ENCODE results near the gene ZCCHC4.

DNA sequence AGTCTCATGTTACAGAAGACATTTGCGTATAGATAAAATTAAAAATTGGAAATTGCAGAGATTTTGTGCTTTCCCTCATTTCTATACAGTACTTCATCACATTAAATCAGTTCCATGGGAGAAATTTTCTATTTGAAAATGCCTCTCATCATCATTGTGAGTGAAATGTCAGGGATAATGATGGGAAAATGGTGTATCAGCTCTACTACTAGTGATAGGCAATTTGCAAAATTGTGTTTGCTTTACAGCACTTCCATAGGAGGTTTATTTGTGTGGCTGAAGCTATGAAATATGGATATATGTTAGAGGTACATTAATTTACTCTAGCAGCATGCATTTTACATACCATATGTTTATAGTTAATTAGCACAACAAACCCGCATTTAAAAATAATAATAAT, 43.5 kb downstream of the ZCCHC4 start:
- TF ChIP-seq, protein P1, sequence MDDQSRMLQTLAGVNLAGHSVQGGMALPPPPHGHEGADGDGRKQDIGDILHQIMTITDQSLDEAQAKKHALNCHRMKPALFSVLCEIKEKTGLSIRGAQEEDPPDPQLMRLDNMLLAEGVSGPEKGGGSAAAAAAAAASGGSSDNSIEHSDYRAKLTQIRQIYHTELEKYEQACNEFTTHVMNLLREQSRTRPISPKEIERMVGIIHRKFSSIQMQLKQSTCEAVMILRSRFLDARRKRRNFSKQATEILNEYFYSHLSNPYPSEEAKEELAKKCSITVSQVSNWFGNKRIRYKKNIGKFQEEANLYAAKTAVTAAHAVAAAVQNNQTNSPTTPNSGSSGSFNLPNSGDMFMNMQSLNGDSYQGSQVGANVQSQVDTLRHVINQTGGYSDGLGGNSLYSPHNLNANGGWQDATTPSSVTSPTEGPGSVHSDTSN (CRISPR knock-in tag; IDR thresholded peaks at IDR 0.05) = no peak
- TF ChIP-seq, protein P2, sequence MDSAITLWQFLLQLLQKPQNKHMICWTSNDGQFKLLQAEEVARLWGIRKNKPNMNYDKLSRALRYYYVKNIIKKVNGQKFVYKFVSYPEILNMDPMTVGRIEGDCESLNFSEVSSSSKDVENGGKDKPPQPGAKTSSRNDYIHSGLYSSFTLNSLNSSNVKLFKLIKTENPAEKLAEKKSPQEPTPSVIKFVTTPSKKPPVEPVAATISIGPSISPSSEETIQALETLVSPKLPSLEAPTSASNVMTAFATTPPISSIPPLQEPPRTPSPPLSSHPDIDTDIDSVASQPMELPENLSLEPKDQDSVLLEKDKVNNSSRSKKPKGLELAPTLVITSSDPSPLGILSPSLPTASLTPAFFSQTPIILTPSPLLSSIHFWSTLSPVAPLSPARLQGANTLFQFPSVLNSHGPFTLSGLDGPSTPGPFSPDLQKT (IDR thresholded peaks at IDR 0.05; ENCODE audit: borderline replicate concordance, low read depth, low read length) = no peak
- TF ChIP-seq ZNF274 (IDR thresholded peaks at IDR 0.05; ENCODE audit: low read length) (no peak), ZNF274 (tag by site-specific recombination; IDR thresholded peaks at IDR 0.05; ENCODE audit: borderline replicate concordance) (no peak), ZNF266 (tag by site-specific recombination; IDR thresholded peaks at IDR 0.05; ENCODE audit: low read depth) (no peak), ZNF658 (tag by site-specific recombination; IDR thresholded peaks at IDR 0.05) (no peak), ZNF785 (tag by site-specific recombination; IDR thresholded peaks at IDR 0.05) (no peak), ZNF768 (tag by site-specific recombination; IDR thresholded peaks at IDR 0.05) (no peak), ZFP69B (tag by site-specific recombination; IDR thresholded peaks at IDR 0.05) (no peak), MEIS1 (CRISPR knock-in tag; IDR thresholded peaks at IDR 0.05; ENCODE audit: borderline replicate concordance) (no peak)
- TF ChIP-seq, protein P3, sequence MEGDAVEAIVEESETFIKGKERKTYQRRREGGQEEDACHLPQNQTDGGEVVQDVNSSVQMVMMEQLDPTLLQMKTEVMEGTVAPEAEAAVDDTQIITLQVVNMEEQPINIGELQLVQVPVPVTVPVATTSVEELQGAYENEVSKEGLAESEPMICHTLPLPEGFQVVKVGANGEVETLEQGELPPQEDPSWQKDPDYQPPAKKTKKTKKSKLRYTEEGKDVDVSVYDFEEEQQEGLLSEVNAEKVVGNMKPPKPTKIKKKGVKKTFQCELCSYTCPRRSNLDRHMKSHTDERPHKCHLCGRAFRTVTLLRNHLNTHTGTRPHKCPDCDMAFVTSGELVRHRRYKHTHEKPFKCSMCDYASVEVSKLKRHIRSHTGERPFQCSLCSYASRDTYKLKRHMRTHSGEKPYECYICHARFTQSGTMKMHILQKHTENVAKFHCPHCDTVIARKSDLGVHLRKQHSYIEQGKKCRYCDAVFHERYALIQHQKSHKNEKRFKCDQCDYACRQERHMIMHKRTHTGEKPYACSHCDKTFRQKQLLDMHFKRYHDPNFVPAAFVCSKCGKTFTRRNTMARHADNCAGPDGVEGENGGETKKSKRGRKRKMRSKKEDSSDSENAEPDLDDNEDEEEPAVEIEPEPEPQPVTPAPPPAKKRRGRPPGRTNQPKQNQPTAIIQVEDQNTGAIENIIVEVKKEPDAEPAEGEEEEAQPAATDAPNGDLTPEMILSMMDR (tag by site-specific recombination; IDR thresholded peaks at IDR 0.05) = no peak
- TF ChIP-seq, protein P4, sequence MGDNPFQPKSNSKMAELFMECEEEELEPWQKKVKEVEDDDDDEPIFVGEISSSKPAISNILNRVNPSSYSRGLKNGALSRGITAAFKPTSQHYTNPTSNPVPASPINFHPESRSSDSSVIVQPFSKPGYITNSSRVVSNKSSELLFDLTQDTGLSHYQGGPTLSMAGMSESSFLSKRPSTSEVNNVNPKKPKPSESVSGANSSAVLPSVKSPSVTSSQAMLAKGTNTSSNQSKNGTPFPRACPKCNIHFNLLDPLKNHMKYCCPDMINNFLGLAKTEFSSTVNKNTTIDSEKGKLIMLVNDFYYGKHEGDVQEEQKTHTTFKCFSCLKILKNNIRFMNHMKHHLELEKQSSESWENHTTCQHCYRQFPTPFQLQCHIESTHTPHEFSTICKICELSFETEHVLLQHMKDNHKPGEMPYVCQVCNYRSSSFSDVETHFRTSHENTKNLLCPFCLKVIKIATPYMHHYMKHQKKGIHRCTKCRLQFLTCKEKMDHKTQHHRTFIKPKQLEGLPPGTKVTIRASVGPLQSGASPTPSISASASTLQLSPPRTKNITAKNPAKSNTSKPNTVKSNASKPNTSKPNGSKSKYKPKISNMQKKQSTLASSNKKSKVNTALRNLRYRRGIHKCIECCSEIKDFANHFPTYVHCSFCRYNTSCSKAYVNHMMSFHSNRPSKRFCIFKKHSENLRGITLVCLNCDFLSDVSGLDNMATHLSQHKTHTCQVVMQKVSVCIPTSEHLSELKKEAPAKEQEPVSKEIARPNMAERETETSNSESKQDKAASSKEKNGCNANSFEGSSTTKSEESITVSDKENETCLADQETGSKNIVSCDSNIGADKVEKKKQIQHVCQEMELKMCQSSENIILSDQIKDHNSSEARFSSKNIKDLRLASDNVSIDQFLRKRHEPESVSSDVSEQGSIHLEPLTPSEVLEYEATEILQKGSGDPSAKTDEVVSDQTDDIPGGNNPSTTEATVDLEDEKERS (tag by site-specific recombination; IDR thresholded peaks at IDR 0.05) = no peak
